ENCODE data around the gene HAGHL.

DNA sequence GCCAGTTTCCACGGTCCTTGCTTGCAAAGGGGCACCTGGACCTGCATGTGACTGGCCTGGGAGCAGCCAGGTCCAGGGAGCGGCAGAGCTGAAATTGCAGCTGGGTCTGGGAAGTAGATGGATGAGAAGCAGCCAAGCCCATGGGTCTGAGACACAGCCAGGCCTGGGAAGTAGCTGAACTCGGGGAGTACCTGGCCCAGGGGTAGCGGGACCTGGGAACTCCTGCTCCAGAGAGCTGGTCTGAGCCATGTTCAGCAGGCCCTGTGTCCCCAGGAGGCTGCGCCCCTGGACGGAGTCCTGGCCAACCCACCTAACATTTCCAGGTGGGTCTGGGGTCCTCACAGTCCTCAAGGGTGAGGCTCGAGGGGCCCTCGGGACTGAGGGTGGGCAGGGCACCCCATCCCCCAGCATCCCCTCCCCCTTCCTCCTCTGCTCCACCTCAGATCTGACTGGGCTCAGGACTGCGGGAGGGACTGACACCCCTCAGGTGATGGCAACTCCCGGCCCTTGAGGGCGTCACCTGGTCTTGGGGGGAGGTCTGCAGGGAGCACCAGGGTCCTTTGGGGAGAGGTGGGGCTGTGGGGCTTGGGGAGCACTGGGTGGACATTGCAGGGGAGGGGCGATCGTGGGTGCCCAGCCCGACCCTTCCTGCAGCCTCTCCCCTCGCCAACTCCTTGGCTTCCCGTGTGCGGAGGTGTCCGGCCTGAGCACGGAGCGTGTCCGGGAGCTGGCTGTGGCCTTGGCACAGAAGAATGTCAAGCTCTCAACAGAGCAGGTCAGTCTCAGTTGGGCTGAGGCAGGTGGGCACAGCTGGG, 36.7 kb downstream of the HAGHL start:
- TF ChIP-seq GATA2 (IDR thresholded peaks at IDR 0.05; ENCODE audit: low read depth, low read length) (no peak), GATA3 (IDR thresholded peaks at IDR 0.05; ENCODE audit: low read depth, low read length) (no peak)
